ENCODE measurements around the gene IL1RL2. TPM values are rescaled to one million over a fixed set of nuclear protein-coding genes. Genes with fewer than 3 reads are reported as not detected.

The IL1RL2 gene
- total RNA-seq, 2 donors from 2014 or later = 0.75 TPM; not detected in 1

- ATAC-seq (no peak), DNase-seq (ENCODE audit: low spot score in 2 of 2) (no peak)
- H3K27ac Mint-ChIP-seq = no peak overlapping the region
- peaks cover 0 to 11% of the 10 kb centered on the region in 2 donors for H3K9me3 Mint-ChIP-seq
- peaks cover 0 to 27% of the 10 kb centered on the region in 2 donors for H3K36me3 Mint-ChIP-seq
Measured at GRCh38 chr2:102262216-102263129, 75.7 kb downstream of the IL1RL2 start.

DNA sequence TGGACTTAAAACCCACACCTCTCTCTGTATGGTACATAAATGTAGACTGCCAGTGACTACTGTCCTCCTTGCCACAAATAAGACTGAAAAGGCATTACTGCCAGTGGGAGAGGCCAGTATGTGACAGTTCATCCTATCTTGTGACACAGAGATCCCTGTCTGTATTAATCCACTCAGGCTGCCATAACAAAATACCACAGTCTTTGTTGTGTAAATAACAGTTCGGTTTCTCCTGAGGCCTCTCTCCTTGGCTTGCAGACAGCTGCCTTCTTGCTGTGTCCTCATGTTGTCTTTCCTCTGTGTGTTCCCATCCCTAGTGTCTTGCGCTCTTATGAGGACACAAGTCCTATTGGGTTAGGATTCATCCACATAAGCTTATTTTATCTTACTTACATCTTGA lies 78.1 kb downstream of the IL1RL2 start:
- H3K9me3 Mint-ChIP-seq = peaks cover 0 to 11% of the 10 kb centered on the region in 2 donors
- ATAC-seq (no peak), DNase-seq (ENCODE audit: low spot score in 2 of 2) (no peak)
- no peak overlapping the region for H3K27ac Mint-ChIP-seq
- peaks cover 0 to 10% of the 10 kb centered on the region in 2 donors for H3K36me3 Mint-ChIP-seq

DNA sequence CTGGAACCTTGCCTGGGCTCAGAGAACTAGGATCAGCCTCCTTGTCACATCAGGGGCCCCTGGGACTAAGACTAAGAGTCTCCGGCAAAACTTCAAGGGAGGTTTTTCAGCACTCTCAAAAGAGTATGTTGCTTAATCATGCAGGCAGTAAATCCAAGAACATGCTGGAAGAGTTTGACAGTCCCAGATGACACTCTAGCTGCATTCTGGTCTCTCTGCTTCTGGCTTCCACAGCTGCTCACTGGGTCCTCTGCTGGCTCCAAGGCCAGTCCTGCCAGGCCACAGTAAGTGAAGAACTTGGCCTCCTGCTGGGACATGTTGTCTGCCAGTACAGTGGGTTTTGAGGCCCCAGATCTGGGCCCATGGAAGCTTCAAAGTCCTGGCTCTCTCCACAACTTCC lies 79.4 kb downstream of the IL1RL2 start:
- no peak for DNase-seq (ENCODE audit: low spot score in 2 of 2)
- Mint-ChIP-seq H3K36me3 (peaks cover 0 to 16% of the 10 kb centered on the region in 2 donors), H3K27ac (no peak overlapping the region), H3K9me3 (peaks cover 0 to 17% of the 10 kb centered on the region in 2 donors)
- ATAC-seq = no peak

GRCh38 chr2:102267774-102268173 lies 81.0 kb downstream of the IL1RL2 start:
- Mint-ChIP-seq H3K27ac (no peak overlapping the region), H3K36me3 (peaks cover 0 to 16% of the 10 kb centered on the region in 2 donors), H3K9me3 (peaks cover 0 to 18% of the 10 kb centered on the region in 2 donors)
- ATAC-seq (no peak), DNase-seq (ENCODE audit: low spot score in 2 of 2) (no peak)

- ATAC-seq (no peak), DNase-seq (ENCODE audit: low spot score in 2 of 2) (no peak)
- Mint-ChIP-seq H3K36me3 (peaks cover 0 to 13% of the 10 kb centered on the region in 2 donors), H3K27ac (no peak overlapping the region), H3K9me3 (peaks cover 0 to 19% of the 10 kb centered on the region in 2 donors)
Measured at GRCh38 chr2:102268510-102269199, 81.8 kb downstream of the IL1RL2 start.

- DNase-seq (ENCODE audit: low spot score in 2 of 2) (no peak), ATAC-seq (peak in 1 of 2 donors; percentile 53)
- no peak overlapping the region for H3K27ac Mint-ChIP-seq
- peaks cover 0 to 14% of the 10 kb centered on the region in 2 donors for H3K9me3 Mint-ChIP-seq
- peaks cover 0 to 10% of the 10 kb centered on the region in 2 donors for H3K36me3 Mint-ChIP-seq
Measured at GRCh38 chr2:102269200-102269524, 82.3 kb downstream of the IL1RL2 start.

DNA sequence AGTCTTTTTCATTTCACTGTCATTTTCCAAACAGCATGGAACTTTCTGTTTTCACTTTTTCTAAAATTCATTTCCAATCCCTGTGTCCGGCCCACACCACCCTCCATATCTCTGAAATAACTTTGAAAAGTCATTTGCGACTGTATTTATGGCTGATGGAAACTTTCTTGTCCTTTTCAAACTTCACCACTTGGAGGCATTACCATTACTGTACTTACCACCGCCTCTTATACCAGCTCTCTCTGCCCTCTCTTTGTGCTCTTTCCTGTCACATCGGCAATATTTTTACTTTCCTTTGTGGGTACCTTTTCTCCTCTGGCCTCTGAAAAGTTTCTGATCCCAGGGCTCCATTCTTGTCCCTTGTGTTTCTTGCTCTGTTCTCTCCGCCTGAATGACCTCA lies 85.0 kb downstream of the IL1RL2 start:
- H3K36me3 Mint-ChIP-seq = peaks cover 5 to 33% of the 10 kb centered on the region in 2 donors
- peaks cover 4 to 24% of the 10 kb centered on the region in 2 donors for H3K9me3 Mint-ChIP-seq
- DNase-seq (ENCODE audit: low spot score in 2 of 2) (no peak), ATAC-seq (peak; percentile 51 to 61)
- peak overlapping the region in 1 of 2 donors; percentile 3 for H3K27ac Mint-ChIP-seq

DNA sequence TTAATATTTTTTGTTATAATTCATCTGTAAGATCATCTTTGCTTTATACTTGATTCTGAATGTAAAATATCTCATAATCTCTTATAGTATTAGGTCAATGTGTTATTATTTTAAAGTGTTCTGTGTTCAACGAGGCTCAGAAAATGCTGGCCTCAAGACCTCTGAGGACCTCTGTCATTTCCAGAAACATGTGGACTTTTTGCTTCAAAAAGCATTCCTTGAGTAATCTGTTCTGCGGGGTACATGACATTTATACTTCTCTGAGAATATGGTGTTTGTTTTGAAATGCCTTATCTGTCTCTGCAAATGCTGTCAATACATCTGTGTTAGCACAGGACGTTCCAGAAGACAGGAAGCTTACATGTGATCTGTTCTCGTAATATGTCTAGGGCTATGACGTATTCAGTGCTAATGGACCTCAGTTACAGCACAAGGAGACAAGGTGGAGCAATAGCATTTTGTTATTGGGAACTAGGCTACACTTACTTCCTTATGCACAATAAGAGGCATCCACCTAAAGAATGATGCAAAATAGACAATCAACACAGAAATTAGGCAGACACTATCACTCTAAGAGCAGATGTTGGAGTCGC lies 86.9 kb downstream of the IL1RL2 start:
- ATAC-seq (no peak), DNase-seq (ENCODE audit: low spot score in 2 of 2) (no peak)
- Mint-ChIP-seq H3K9me3 (peaks cover 4 to 24% of the 10 kb centered on the region in 2 donors), H3K27ac (no peak overlapping the region), H3K36me3 (peaks cover 5 to 33% of the 10 kb centered on the region in 2 donors)

- peak overlapping the region in 1 of 2 donors; percentile 53 for H3K27ac Mint-ChIP-seq
- peaks cover 5 to 23% of the 10 kb centered on the region in 2 donors for H3K36me3 Mint-ChIP-seq
- no peak for DNase-seq (ENCODE audit: low spot score in 2 of 2)
- peaks cover 4 to 15% of the 10 kb centered on the region in 2 donors for H3K9me3 Mint-ChIP-seq
- peak; percentile 37 to 95 for ATAC-seq
Measured at GRCh38 chr2:102276549-102277201, 89.9 kb downstream of the IL1RL2 start.

GRCh38 chr2:102277202-102277700 lies 90.4 kb downstream of the IL1RL2 start:
- Mint-ChIP-seq H3K36me3 (peaks cover 5 to 23% of the 10 kb centered on the region in 2 donors), H3K27ac (no peak overlapping the region), H3K9me3 (peaks cover 4 to 15% of the 10 kb centered on the region in 2 donors)
- ATAC-seq (peak in 1 of 2 donors; percentile 27), DNase-seq (ENCODE audit: low spot score in 2 of 2) (no peak)

GRCh38 chr2:102278720-102279390 lies 92.0 kb downstream of the IL1RL2 start:
- ATAC-seq (no peak), DNase-seq (ENCODE audit: low spot score in 2 of 2) (no peak)
- peaks cover 5 to 23% of the 10 kb centered on the region in 2 donors for H3K36me3 Mint-ChIP-seq
- peaks cover 4 to 11% of the 10 kb centered on the region in 2 donors for H3K9me3 Mint-ChIP-seq
- no peak overlapping the region for H3K27ac Mint-ChIP-seq

GRCh38 chr2:102279391-102279735 lies 92.5 kb downstream of the IL1RL2 start:
- H3K27ac Mint-ChIP-seq = no peak overlapping the region
- ATAC-seq (no peak), DNase-seq (ENCODE audit: low spot score in 2 of 2) (no peak)
- peaks cover 4 to 11% of the 10 kb centered on the region in 2 donors for H3K9me3 Mint-ChIP-seq
- H3K36me3 Mint-ChIP-seq = peaks cover 5 to 23% of the 10 kb centered on the region in 2 donors

DNA sequence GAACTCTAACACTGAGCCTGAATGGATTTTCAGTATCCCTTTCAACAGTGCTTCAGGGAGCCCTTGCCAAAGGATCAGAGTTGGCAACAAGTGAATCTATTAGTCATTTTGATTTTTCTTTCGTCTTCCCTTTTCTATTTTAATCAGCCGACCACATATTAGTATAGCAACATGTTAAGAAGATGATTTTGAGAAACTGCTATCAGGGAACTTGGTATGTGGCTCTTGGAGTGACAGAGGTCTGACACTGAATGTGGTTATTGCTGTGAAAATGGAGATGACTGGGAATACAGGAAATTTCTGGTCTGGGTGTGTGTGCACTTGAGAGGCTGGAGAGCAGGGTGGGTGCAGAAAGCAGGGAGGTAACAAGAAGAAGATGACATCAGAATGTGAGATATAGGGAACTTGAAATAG lies 95.9 kb downstream of the IL1RL2 start:
- no peaks in the 10 kb centered on the region for H3K9me3 Mint-ChIP-seq
- H3K27ac Mint-ChIP-seq = no peak overlapping the region
- no peaks in the 10 kb centered on the region for H3K36me3 Mint-ChIP-seq
- ATAC-seq (peak; percentile 43 to 89), DNase-seq (ENCODE audit: low spot score in 2 of 2) (no peak)

GRCh38 chr2:102283996-102284395 lies 97.2 kb downstream of the IL1RL2 start:
- H3K27ac Mint-ChIP-seq = no peak overlapping the region

DNA sequence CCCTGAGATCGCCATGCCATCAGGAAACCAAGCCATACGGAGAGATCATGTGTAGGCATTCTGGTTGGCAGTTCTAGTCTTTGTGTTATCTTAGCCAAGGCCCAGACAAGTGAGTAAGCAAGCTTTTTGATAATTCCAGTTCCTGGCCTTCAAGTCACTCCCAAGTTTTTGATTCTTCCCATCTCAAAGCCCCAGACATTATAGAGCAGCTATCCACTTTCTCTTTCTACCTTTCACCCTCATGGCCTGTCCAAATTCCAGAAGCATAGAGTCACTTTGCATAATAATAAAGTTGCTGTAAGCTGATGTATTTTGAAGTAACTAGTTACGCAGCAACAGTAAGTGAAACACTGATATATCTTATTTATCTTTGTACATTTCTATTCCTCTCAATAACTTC lies 97.8 kb downstream of the IL1RL2 start:
- no peak for DNase-seq (ENCODE audit: low spot score in 2 of 2)
- no peak overlapping the region for H3K27ac Mint-ChIP-seq
- H3K9me3 Mint-ChIP-seq = no peaks in the 10 kb centered on the region
- H3K36me3 Mint-ChIP-seq = no peaks in the 10 kb centered on the region
- no peak for ATAC-seq

More at GRCh38 chr2:102283996-102284395, 97.2 kb downstream of the IL1RL2 start:
- ATAC-seq = no peak
- H3K36me3 Mint-ChIP-seq = no peaks in the 10 kb centered on the region
- H3K9me3 Mint-ChIP-seq = no peaks in the 10 kb centered on the region
- DNase-seq (ENCODE audit: low spot score in 2 of 2) = no peak

- ATAC-seq (no peak), DNase-seq (ENCODE audit: low spot score in 2 of 2) (no peak)
- Mint-ChIP-seq H3K27ac (no peak overlapping the region), H3K9me3 (no peaks in the 10 kb centered on the region), H3K36me3 (no peaks in the 10 kb centered on the region)
Measured at GRCh38 chr2:102285368-102285767, 98.5 kb downstream of the IL1RL2 start.

Data from activated naive CD4-positive, alpha-beta T cell treated with anti-CD3 and anti-CD28 coated beads, Interleukin-2, amount 50 U/mL, for 72 hours (primary cell).